H1 (cell line): ENCODE data around the gene FAM169A. TPM values are rescaled to one million over a fixed set of nuclear protein-coding genes. Genes with fewer than 3 reads are reported as not detected.

Source experiments
- polyA plus RNA-seq, 7 experiments: library from polyadenylated mRNA; depleted of rRNA in 3 of 7; stranded (reverse) in 5 of 7; unstranded in 2 of 7; fragments of >200 nt in 5 of 7; fragments of 200-250 nt in 2 of 7; gene quantifications; 1 replicate in 5 of 7; 2 replicates in 1 of 7; 4 replicates in 1 of 7; pipeline versions ENCODE4 v1.2.1 to v1.2.3, GENCODE V29; 2011 to 2013; ENCODE audit warnings: missing spikeins in 2 of 7, mixed read lengths in 2 of 7
- total RNA-seq: library from RNA; stranded (reverse); fragmentation: NEBNext Ultra II Directional; extraction: Animal tissue kit (Norgen Biotek cat#: 25700); gene quantifications from 2 replicates; pipeline ENCODE4 v1.2.1, GENCODE V29; 2021
- TF ChIP-seq, protein P1 (sequence below): fragments of 300-600 bp; sonication (generic); IDR thresholded peaks from 2 replicates; pipeline ENCODE4 v1.7.1; 2012; ENCODE audit warnings: low read length, moderate library complexity, mild to moderate bottlenecking, inconsistent platforms; ENCODE audit not compliant: insufficient replicate concordance

Gene FAM169A
- total and polyA plus RNA-seq, 2 of the 8 experiments (the other 6 are each of a cell fraction or from before 2014, with no cell fraction given), result 12.6 to 83.1 TPM

DNA sequence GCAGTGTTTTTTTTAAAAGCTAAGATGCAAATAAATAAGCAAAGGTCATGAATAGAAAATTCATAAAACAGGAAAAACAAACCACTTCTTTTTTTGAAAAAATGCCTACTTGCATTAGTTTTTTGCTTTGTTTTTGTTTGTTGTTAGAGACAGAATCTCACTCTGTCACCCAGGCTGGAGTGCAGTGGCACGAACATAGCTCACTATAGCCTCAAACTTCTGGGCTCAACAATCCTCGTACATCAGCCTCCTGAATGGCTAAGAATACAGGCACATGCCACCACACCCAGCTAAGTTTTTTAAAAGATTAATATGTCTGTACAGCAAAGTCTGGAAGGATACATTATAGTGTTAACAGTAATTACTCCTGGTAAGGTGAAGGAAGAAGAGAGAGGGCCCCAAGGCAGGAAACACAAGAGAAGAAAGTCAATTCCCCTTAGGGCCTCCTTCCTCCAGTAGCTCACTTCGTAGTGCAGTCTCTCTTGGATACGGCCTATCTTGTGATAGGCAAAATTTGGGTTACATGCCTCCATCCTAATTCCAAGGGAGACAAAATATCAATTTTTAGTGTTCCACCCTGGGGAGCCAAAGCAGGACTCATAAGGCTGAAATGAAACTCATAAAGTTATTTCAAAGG, 15.3 kb downstream of the FAM169A start (continued):
- TF ChIP-seq, protein P1, sequence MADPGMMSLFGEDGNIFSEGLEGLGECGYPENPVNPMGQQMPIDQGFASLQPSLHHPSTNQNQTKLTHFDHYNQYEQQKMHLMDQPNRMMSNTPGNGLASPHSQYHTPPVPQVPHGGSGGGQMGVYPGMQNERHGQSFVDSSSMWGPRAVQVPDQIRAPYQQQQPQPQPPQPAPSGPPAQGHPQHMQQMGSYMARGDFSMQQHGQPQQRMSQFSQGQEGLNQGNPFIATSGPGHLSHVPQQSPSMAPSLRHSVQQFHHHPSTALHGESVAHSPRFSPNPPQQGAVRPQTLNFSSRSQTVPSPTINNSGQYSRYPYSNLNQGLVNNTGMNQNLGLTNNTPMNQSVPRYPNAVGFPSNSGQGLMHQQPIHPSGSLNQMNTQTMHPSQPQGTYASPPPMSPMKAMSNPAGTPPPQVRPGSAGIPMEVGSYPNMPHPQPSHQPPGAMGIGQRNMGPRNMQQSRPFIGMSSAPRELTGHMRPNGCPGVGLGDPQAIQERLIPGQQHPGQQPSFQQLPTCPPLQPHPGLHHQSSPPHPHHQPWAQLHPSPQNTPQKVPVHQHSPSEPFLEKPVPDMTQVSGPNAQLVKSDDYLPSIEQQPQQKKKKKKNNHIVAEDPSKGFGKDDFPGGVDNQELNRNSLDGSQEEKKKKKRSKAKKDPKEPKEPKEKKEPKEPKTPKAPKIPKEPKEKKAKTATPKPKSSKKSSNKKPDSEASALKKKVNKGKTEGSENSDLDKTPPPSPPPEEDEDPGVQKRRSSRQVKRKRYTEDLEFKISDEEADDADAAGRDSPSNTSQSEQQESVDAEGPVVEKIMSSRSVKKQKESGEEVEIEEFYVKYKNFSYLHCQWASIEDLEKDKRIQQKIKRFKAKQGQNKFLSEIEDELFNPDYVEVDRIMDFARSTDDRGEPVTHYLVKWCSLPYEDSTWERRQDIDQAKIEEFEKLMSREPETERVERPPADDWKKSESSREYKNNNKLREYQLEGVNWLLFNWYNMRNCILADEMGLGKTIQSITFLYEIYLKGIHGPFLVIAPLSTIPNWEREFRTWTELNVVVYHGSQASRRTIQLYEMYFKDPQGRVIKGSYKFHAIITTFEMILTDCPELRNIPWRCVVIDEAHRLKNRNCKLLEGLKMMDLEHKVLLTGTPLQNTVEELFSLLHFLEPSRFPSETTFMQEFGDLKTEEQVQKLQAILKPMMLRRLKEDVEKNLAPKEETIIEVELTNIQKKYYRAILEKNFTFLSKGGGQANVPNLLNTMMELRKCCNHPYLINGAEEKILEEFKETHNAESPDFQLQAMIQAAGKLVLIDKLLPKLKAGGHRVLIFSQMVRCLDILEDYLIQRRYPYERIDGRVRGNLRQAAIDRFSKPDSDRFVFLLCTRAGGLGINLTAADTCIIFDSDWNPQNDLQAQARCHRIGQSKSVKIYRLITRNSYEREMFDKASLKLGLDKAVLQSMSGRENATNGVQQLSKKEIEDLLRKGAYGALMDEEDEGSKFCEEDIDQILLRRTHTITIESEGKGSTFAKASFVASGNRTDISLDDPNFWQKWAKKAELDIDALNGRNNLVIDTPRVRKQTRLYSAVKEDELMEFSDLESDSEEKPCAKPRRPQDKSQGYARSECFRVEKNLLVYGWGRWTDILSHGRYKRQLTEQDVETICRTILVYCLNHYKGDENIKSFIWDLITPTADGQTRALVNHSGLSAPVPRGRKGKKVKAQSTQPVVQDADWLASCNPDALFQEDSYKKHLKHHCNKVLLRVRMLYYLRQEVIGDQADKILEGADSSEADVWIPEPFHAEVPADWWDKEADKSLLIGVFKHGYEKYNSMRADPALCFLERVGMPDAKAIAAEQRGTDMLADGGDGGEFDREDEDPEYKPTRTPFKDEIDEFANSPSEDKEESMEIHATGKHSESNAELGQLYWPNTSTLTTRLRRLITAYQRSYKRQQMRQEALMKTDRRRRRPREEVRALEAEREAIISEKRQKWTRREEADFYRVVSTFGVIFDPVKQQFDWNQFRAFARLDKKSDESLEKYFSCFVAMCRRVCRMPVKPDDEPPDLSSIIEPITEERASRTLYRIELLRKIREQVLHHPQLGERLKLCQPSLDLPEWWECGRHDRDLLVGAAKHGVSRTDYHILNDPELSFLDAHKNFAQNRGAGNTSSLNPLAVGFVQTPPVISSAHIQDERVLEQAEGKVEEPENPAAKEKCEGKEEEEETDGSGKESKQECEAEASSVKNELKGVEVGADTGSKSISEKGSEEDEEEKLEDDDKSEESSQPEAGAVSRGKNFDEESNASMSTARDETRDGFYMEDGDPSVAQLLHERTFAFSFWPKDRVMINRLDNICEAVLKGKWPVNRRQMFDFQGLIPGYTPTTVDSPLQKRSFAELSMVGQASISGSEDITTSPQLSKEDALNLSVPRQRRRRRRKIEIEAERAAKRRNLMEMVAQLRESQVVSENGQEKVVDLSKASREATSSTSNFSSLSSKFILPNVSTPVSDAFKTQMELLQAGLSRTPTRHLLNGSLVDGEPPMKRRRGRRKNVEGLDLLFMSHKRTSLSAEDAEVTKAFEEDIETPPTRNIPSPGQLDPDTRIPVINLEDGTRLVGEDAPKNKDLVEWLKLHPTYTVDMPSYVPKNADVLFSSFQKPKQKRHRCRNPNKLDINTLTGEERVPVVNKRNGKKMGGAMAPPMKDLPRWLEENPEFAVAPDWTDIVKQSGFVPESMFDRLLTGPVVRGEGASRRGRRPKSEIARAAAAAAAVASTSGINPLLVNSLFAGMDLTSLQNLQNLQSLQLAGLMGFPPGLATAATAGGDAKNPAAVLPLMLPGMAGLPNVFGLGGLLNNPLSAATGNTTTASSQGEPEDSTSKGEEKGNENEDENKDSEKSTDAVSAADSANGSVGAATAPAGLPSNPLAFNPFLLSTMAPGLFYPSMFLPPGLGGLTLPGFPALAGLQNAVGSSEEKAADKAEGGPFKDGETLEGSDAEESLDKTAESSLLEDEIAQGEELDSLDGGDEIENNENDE, result no peak
